A549 (cell line): ENCODE data around the gene TGFB1. TPM values are rescaled to one million over a fixed set of nuclear protein-coding genes. Genes with fewer than 3 reads are reported as not detected.
"Not testable (repeated sequence)": the region's sequence is repeated elsewhere in the genome, so short reads cannot be mapped to it uniquely, and the experiment has no call there.

Experiments used
- ATAC-seq, 2 experiments: fragments of 200-7000 bp in 1 of 2; fragments of >200 bp in 1 of 2; cut with Nextera tagmentation in 1 of 2; cut with Tn5 transposase in 1 of 2; 3 replicates each; pipeline versions ENCODE4 v1.8.0 to v1.9.1; 2018 to 2020; ENCODE audit warnings: mild to moderate bottlenecking in 1 of 2, moderate library complexity in 1 of 2
- CTCF ChIA-PET: fragments of 300-600 bp; sonication (Branson Sonifier 250); formaldehyde crosslinking; extraction: SDS; loops from one replicate; lab custom pipeline; 2021; ENCODE audit warnings: antibody characterized with exemption, inconsistent platforms; lab: Yijun Ruan, JAX
- POLR2A ChIA-PET: fragments of 350-600 bp; formaldehyde crosslinking; extraction: SDS; loops from one replicate; lab custom pipeline; 2021; ENCODE audit warnings: antibody characterized with exemption, inconsistent platforms; lab: Yijun Ruan, JAX
- DNase-seq, 2 experiments: peaks; one replicate each; pipeline versions ENCODE4 v3.0.0 to v3.0.0-alpha.2; 2011 to 2016; ENCODE audit warnings: low read depth in 1 of 2, low spot score in 1 of 2
- FAIRE-seq: peaks from 2 replicates; lab custom pipeline; 2011; peaks lifted over from hg19 to GRCh38; lab: Jason Lieb, UNC
- H3K27ac ChIP-seq, 2 experiments: fragments of >200 bp; sonication (Bioruptor Twin); formaldehyde crosslinking; 3 replicates each; pipeline ENCODE4 v1.5.1; 2016 to 2017
- H3K4me1 ChIP-seq: fragments of >200 bp; sonication (Bioruptor Twin); formaldehyde crosslinking; 3 replicates; pipeline ENCODE4 v1.6.1; 2016
- H3K4me2 ChIP-seq: fragments of >200 bp; sonication (Bioruptor Twin); formaldehyde crosslinking; 3 replicates; pipeline ENCODE4 v1.6.1; 2016
- H3K4me3 ChIP-seq: fragments of >200 bp; sonication (Bioruptor Twin); formaldehyde crosslinking; 3 replicates; pipeline ENCODE4 v1.5.1; 2016
- H3K9me3 ChIP-seq: fragments of >200 bp; sonication (Bioruptor Twin); formaldehyde crosslinking; 3 replicates; pipeline ENCODE4 v1.6.1; 2016
- CBX8 ChIP-seq: fragments of 200-600 bp; sonication (generic); IDR thresholded peaks from 2 replicates; pipeline ENCODE4 v1.6.1; 2016
- CEBPB ChIP-seq, 2 experiments: fragments of >200 bp in 1 of 2; sonication (Bioruptor Twin) in 1 of 2; formaldehyde crosslinking in 1 of 2; IDR thresholded peaks; 2 replicates each; pipeline ENCODE4 v1.6.1; 2012 to 2016
- EHF ChIP-seq: fragments of 250-450 bp; sonication (Bioruptor Pico); IDR thresholded peaks from 2 replicates; pipeline ENCODE4 v1.5.0; 2020; ENCODE audit warnings: mild to moderate bottlenecking
- ELK1 ChIP-seq: fragments of 150-350 bp; IDR thresholded peaks from 2 replicates; pipeline ENCODE4 v1.6.1; 2014; ENCODE audit warnings: low read depth, mild to moderate bottlenecking, low read length
- EP300 ChIP-seq, 2 experiments: fragments of >200 bp; sonication (Bioruptor Twin); formaldehyde crosslinking; IDR thresholded peaks; 2 replicates in 1 of 2; 3 replicates in 1 of 2; pipeline ENCODE4 v1.6.1; 2016 to 2017
- FOSL2 ChIP-seq, 2 experiments: fragments of 450-650 bp in 1 of 2; fragments of >200 bp in 1 of 2; sonication (Bioruptor Twin) in 1 of 2; formaldehyde crosslinking; IDR thresholded peaks; 2 replicates each; pipeline versions ENCODE4 v1.5.0 to v1.6.1; 2016 to 2020; ENCODE audit warnings: mild to moderate bottlenecking in 1 of 2, moderate library complexity in 1 of 2
- FOXS1 ChIP-seq: fragments of 250-450 bp; sonication (Bioruptor Pico); IDR thresholded peaks from 2 replicates; pipeline ENCODE4 v1.5.0; 2020; ENCODE audit warnings: mild to moderate bottlenecking, moderate library complexity
- GATA3 ChIP-seq: IDR thresholded peaks from 2 replicates; pipeline ENCODE4 v1.6.1; 2012; ENCODE audit warnings: borderline replicate concordance
- HEYL ChIP-seq: fragments of 250-450 bp; sonication (Bioruptor Pico); IDR thresholded peaks from 2 replicates; pipeline ENCODE4 v1.8.0; 2021; ENCODE audit warnings: mild to moderate bottlenecking, moderate library complexity
- HOXA7 ChIP-seq: fragments of 250-450 bp; sonication (Bioruptor Pico); IDR thresholded peaks from 2 replicates; pipeline ENCODE4 v1.5.0; 2020; ENCODE audit warnings: mild to moderate bottlenecking, moderate library complexity
- HOXB13 ChIP-seq: fragments of 250-450 bp; sonication (Bioruptor Pico); IDR thresholded peaks from 2 replicates; pipeline ENCODE4 v1.5.0; 2020; ENCODE audit warnings: low read depth, mild to moderate bottlenecking, moderate library complexity
- MAFK ChIP-seq: fragments of 450-650 bp; IDR thresholded peaks from 2 replicates; pipeline ENCODE4 v1.6.1; 2014; ENCODE audit not compliant: partially characterized antibody
- MAZ ChIP-seq: fragments of 150-350 bp; IDR thresholded peaks from 2 replicates; pipeline ENCODE4 v1.6.1; 2014; ENCODE audit warnings: antibody characterized with exemption, low read depth, low read length, borderline replicate concordance
- NPAS2 ChIP-seq: fragments of 250-450 bp; sonication (Bioruptor Pico); IDR thresholded peaks from 2 replicates; pipeline ENCODE4 v1.8.0; 2022; ENCODE audit warnings: mild to moderate bottlenecking, moderate library complexity, borderline replicate concordance
- POLR2A ChIP-seq: IDR thresholded peaks from 2 replicates; pipeline ENCODE4 v1.6.1; 2012; ENCODE audit warnings: mild to moderate bottlenecking, low read length
- POLR2AphosphoS2 ChIP-seq: conservative IDR thresholded peaks from 2 replicates; pipeline ENCODE4 v1.6.1; 2012; ENCODE audit warnings: low read length, improper control_type of control experiment, inconsistent platforms
- RAD21 ChIP-seq, 2 experiments: fragments of >200 bp in 1 of 2; sonication (Bioruptor Twin) in 1 of 2; formaldehyde crosslinking in 1 of 2; IDR thresholded peaks in 1 of 2; conservative IDR thresholded peaks in 1 of 2; 2 replicates in 1 of 2; 3 replicates in 1 of 2; pipeline ENCODE4 v1.6.1; 2012 to 2018; ENCODE audit warnings: inconsistent platforms in 1 of 2
- SREBF2 ChIP-seq: fragments of 450-650 bp; IDR thresholded peaks from 2 replicates; pipeline ENCODE4 v1.6.1; 2014; ENCODE audit warnings: mild to moderate bottlenecking, moderate library complexity
- TP53 ChIP-seq: fragments of 250-450 bp; sonication (Bioruptor Pico); IDR thresholded peaks from 2 replicates; pipeline ENCODE4 v1.5.0; 2021; ENCODE audit warnings: mild to moderate bottlenecking, moderate library complexity
- ZFP36 ChIP-seq: fragments of 450-650 bp; IDR thresholded peaks from 2 replicates; pipeline ENCODE4 v1.6.1; 2014; ENCODE audit warnings: borderline replicate concordance; ENCODE audit not compliant: partially characterized antibody
- ZNF302 ChIP-seq: fragments of 250-450 bp; sonication (Bioruptor Pico); IDR thresholded peaks from 2 replicates; pipeline ENCODE4 v1.9.0; 2021; ENCODE audit warnings: inconsistent platforms, mild to moderate bottlenecking, moderate library complexity
- ZSCAN20 ChIP-seq: fragments of 250-450 bp; sonication (Bioruptor Pico); IDR thresholded peaks from 2 replicates; pipeline ENCODE4 v1.8.0; 2022; ENCODE audit warnings: mild to moderate bottlenecking, moderate library complexity
- WGBS: methylation state at CpG from one replicate; pipeline ENCODE4 v1.1.6; 2017; ENCODE audit errors: missing lambda C conversion rate; 5-methylcytosine and 5-hydroxymethylcytosine counted together
- polyA plus RNA-seq, 4 experiments: library from polyadenylated mRNA; depleted of rRNA in 3 of 4; stranded (reverse); fragments of >200 nt; fragmentation: RNase III in 1 of 4; extraction: RNeasy Plus Mini Kit Qiagen cat#74134 plus additional on column Dnase treatment in 1 of 4; gene quantifications; 2 replicates in 3 of 4; 3 replicates in 1 of 4; pipeline ENCODE4 v1.2.3, GENCODE V29; 2011 to 2017
- TF ChIP-seq, protein P1 (sequence below): IDR thresholded peaks from 2 replicates; pipeline ENCODE4 v1.6.1; 2012; ENCODE audit warnings: low read depth, borderline replicate concordance

The TGFB1 gene
- polyA plus RNA-seq, 2 of the 4 experiments (the other 2 are of a cell fraction) = 6.0 to 83.2 TPM

- no peak for FAIRE-seq
- Histone ChIP-seq H3K4me1 (peaks cover 15% of the 10 kb centered on the region), H3K27ac (peak overlapping the region; percentile 90 to 92), H3K4me3 (peak overlapping the region; percentile 72), H3K4me2 (peak overlapping the region; percentile 90), H3K9me3 (no peaks in the 10 kb centered on the region)
- no peak for ATAC-seq
- no peak for TF ChIP-seq EHF
- TF ChIP-seq NPAS2 = peak; percentile 32; the same call in 1 of the 2 replicates
- TF ChIP-seq HOXB13 (CRISPR knock-in tag) = 0 out of 2 replicates have a peak, but pooled peaks have one; percentile 0
- TF ChIP-seq ZSCAN20 (CRISPR knock-in tag) = no peak
- ChIA-PET POLR2A (interaction anchor here (0.5 to 5.6 kb wide), 6 partner anchors 13 to 190 kb away, joined by 3 to 96 read pairs (median 4); partner anchors contain the start of genes B9D2, DMAC2 and HNRNPUL1), CTCF (interaction anchor here (0.6 to 9.4 kb wide), 21 partner anchors 14 to 576 kb away, joined by 3 to 197 read pairs (median 14); partner anchors contain the start of genes B9D2, CCDC97, HNRNPUL1 and MIA)
- 74% methylated on average over 22 of the region's 22 CpGs for WGBS
- DNase-seq = no peak
Observed at GRCh38 chr19:41350735-41351338, 2.9 kb downstream of the TGFB1 start.

DNA sequence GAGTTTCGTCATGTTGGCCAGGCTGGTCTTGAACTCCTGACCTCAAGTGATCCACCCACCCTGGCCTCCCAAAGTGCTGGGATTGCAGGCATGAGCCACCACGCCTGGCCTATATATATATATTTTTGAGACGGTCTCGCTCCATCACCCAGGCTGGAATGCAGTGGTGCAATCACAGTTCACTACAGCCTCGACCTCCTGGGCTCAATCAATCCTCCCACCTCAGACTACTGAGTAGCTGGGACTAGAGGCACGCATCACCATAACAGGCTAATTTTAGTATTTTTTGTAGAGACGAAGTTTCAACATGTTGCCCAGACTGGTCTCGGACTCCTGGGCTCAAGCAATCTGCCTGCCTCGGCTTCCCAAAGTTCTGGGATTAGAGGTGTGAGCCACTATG lies 6.8 kb downstream of the TGFB1 start:
- CTCF ChIA-PET = interaction anchor here (0.6 to 23.9 kb wide), 15 partner anchors 10 to 352 kb away, joined by 3 to 295 read pairs (median 3); partner anchors contain the start of gene DMAC2
- FAIRE-seq = not testable (repeated sequence)

GRCh38 chr19:41344162-41344561 lies 9.6 kb downstream of the TGFB1 start:
- no peaks in the 10 kb centered on the region for H3K9me3 ChIP-seq
- DNase-seq (no peak), ATAC-seq (no peak), FAIRE-seq (no peak)
- peak; percentile 81 for TF ChIP-seq ZFP36
- TF ChIP-seq, protein P1, sequence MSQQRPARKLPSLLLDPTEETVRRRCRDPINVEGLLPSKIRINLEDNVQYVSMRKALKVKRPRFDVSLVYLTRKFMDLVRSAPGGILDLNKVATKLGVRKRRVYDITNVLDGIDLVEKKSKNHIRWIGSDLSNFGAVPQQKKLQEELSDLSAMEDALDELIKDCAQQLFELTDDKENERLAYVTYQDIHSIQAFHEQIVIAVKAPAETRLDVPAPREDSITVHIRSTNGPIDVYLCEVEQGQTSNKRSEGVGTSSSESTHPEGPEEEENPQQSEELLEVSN = no peak
- no peak overlapping the region for H3K4me2 ChIP-seq
- WGBS = 94% methylated on average over 2 of the region's 2 CpGs
- ChIA-PET POLR2A (no interaction called here), CTCF (interaction anchor here (0.8 to 23.9 kb wide), 7 partner anchors 8 to 226 kb away, joined by 3 to 295 read pairs (median 7); no protein-coding TSS in a partner anchor)
- H3K4me1 ChIP-seq = peaks cover 9% of the 10 kb centered on the region
- H3K4me3 ChIP-seq = no peak overlapping the region
- H3K27ac ChIP-seq = no peak overlapping the region

More for the DNA sequence above, 6.8 kb downstream of the TGFB1 start:
- H3K4me2 ChIP-seq, DNase-seq, H3K9me3 ChIP-seq, ATAC-seq, H3K27ac ChIP-seq, POLR2A ChIA-PET, H3K4me3 ChIP-seq: not testable (repeated sequence)
- H3K4me1 ChIP-seq = peaks cover 10% of the 10 kb centered on the region
- 92% methylated on average over 9 of the region's 9 CpGs for WGBS

- Histone ChIP-seq H3K9me3 (no peaks in the 10 kb centered on the region), H3K4me1 (peaks cover 9% of the 10 kb centered on the region), H3K4me3 (no peak overlapping the region), H3K4me2 (no peak overlapping the region), H3K27ac (no peak overlapping the region)
- 93% methylated on average over 17 of the region's 20 CpGs for WGBS
- ATAC-seq = peak; percentile 12 to 27; a peak in 3 of 6 replicates
- TF ChIP-seq TP53 (CRISPR knock-in tag) (no peak), RAD21 (conservative IDR thresholded peaks at IDR 0.05 in 1 of 2, IDR thresholded peaks at IDR 0.05 in 1 of 2) (peak in 1 of 2 experiments; percentile 8; a peak in 1 of 5 replicates), MAZ (no peak), EHF (no peak)
- no peak for FAIRE-seq
- POLR2A ChIA-PET = interaction anchor here (0.7 to 1.5 kb wide), 2 partner anchors 12 to 22 kb away, joined by 3 to 4 read pairs; partner anchors contain the start of genes B9D2 and TGFB1
- no peak for DNase-seq
- CTCF ChIA-PET = interaction anchor here (0.6 to 23.9 kb wide), 7 partner anchors 8 to 204 kb away, joined by 3 to 295 read pairs (median 10); partner anchors contain the start of gene TGFB1
Observed at GRCh38 chr19:41341669-41342490, 11.8 kb downstream of the TGFB1 start.

DNA sequence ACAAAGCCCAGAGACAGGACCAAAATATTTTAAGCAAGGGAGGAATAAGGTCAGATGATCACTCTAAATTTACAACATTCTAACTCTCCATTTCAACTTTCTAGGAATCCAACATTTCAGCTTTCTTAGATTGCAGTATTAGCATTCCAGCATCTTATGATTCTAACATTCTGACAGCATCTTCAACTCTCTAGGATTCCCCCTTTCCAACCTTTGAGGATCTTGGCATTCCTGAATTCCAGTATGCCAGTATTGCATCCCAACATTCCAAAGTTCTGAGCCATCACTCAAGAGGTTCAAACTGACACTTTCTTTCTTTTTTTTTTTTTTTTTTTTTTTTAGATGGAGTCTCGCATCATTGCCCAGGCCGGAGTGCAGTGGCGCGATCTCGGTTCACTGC lies 13.8 kb downstream of the TGFB1 start:
- ChIA-PET POLR2A (interaction anchor here (0.6 to 1.5 kb wide), 2 partner anchors 9 to 24 kb away, joined by 3 read pairs; partner anchors contain the start of gene B9D2), CTCF (interaction anchor here (1.1 to 23.9 kb wide), 5 partner anchors 10 to 231 kb away, joined by 3 to 295 read pairs (median 10); partner anchors contain the start of gene TGFB1)
- FAIRE-seq (peak; percentile 99), ATAC-seq (peak; percentile 64 to 72; a peak in 5 of 6 replicates), DNase-seq (peak; percentile 66 to 83)
- 86% methylated on average over 5 of the region's 5 CpGs for WGBS
- Histone ChIP-seq H3K4me1 (peaks cover 9% of the 10 kb centered on the region), H3K4me2 (no peak overlapping the region), H3K9me3 (no peaks in the 10 kb centered on the region), H3K27ac (no peak overlapping the region), H3K4me3 (no peak overlapping the region)
- 0 out of 2 replicates have a peak, but pooled peaks have one; percentile 20 for TF ChIP-seq FOSL2 (IDR thresholded peaks at IDR 0.05)
- peak; percentile 61 for TF ChIP-seq FOSL2 (CRISPR knock-in tag; IDR thresholded peaks at IDR 0.05)
- TF ChIP-seq HEYL = no peak
- TF ChIP-seq POLR2A = no peak
- no peak for TF ChIP-seq FOXS1 (CRISPR knock-in tag)
- no peak for TF ChIP-seq HOXA7 (CRISPR knock-in tag)
- no peak for TF ChIP-seq TP53 (CRISPR knock-in tag)
- TF ChIP-seq CBX8 = no peak
- TF ChIP-seq POLR2AphosphoS2 = no peak
- no peak for TF ChIP-seq ELK1
- TF ChIP-seq SREBF2 = no peak
- peak; percentile 31; the same call in 1 of the 2 replicates for TF ChIP-seq GATA3
- TF ChIP-seq MAFK = no peak
- peak in 1 of 2 experiments; percentile 69; a peak in 2 of 4 replicates for TF ChIP-seq CEBPB (IDR thresholded peaks at IDR 0.05)
- TF ChIP-seq ZNF302 (CRISPR knock-in tag) = no peak
- TF ChIP-seq EP300 (IDR thresholded peaks at IDR 0.05) = no peak
